Testis (tissue), 2 donors: ENCODE results near the gene RAET1G.

Experiments used
- POLR2A ChIP-seq: fragments of 450-650 bp; IDR thresholded peaks from one replicate; pipeline ENCODE4 v1.6.1; 2017; ENCODE audit warnings: antibody characterized with exemption, mild to moderate bottlenecking, moderate library complexity
- TF ChIP-seq, protein P1 (sequence below), 3 experiments: fragments of 450-650 bp in 2 of 3; fragments of 200-600 bp in 1 of 3; sonication (generic) in 1 of 3; IDR thresholded peaks; one replicate each; pipeline ENCODE4 v1.5.1; 2016 to 2019; ENCODE audit warnings: antibody characterized with exemption in 3 of 3, mild to moderate bottlenecking in 2 of 3, moderate library complexity in 1 of 3

DNA sequence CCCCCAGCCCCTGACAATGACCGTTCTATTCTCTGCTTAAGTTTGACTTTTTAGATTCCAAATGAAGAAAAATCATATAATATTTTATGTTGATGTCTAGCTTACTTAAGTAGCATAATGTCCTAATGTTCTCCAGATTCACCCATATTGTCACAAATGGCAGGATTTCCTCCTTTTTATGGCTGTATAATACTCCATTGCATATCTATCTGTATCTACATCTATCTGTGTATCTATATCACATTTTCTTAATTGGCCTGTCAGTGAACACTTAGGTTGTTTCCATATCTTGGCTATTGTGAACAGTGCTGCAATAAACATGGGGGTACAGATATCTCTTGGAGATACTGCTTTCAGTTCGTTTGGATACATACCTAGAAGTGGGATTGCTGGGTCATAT, 51.7 kb downstream of the RAET1G start:
- TF ChIP-seq, protein P1, sequence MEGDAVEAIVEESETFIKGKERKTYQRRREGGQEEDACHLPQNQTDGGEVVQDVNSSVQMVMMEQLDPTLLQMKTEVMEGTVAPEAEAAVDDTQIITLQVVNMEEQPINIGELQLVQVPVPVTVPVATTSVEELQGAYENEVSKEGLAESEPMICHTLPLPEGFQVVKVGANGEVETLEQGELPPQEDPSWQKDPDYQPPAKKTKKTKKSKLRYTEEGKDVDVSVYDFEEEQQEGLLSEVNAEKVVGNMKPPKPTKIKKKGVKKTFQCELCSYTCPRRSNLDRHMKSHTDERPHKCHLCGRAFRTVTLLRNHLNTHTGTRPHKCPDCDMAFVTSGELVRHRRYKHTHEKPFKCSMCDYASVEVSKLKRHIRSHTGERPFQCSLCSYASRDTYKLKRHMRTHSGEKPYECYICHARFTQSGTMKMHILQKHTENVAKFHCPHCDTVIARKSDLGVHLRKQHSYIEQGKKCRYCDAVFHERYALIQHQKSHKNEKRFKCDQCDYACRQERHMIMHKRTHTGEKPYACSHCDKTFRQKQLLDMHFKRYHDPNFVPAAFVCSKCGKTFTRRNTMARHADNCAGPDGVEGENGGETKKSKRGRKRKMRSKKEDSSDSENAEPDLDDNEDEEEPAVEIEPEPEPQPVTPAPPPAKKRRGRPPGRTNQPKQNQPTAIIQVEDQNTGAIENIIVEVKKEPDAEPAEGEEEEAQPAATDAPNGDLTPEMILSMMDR (IDR thresholded peaks at IDR 0.05): no peak
- TF ChIP-seq POLR2A: no peak
